ENCODE data around the gene PSAP. TPM values are rescaled to one million over a fixed set of nuclear protein-coding genes. Genes with fewer than 3 reads are reported as not detected.

The PSAP gene
- total RNA-seq, 1 experiment from 2014 or later, result 336 TPM

GRCh38 chr10:71824333-71824732 lies 26.7 kb downstream of the PSAP start:
- Mint-ChIP-seq H3K9me3 (no peaks in the 10 kb centered on the region), H3K4me3 (no peak overlapping the region), H3K4me1 (no peaks in the 10 kb centered on the region), H3K36me3 (ENCODE audit: insufficient read depth in 1 of 3, low read depth in 3 of 3) (peaks cover 43 to 85% (median 83%) of the 10 kb centered on the region in 3 experiments), H3K27me3 (ENCODE audit: low read depth) (no peaks in the 10 kb centered on the region), H3K27ac (peak overlapping the region in 1 of 3 experiments; percentile 16; a peak in 1 of 7 replicates)
- H3K9ac ChIP-seq (ENCODE audit: extremely low read depth, insufficient read length, low read length), result no peak overlapping the region
- no peak overlapping the region for H3K27ac ChIP-seq (ENCODE audit: insufficient read length, low read depth, low read length)
- H2BK15ac ChIP-seq (ENCODE audit: low read depth, low read length), result no peak overlapping the region
- H3K4me1 ChIP-seq (ENCODE audit: insufficient read depth, low read length), result peaks cover 5% of the 10 kb centered on the region; the same call in 1 of the 2 replicates
- H3K4ac ChIP-seq (ENCODE audit: low read depth, low read length), result no peak overlapping the region
- no CpG with 5 or more reads among the region's 3 CpGs for WGBS (ENCODE audit: extremely low coverage, insufficient read length, low lambda C conversion rate)
- H4K5ac ChIP-seq (ENCODE audit: insufficient read length, low read depth, low read length), result no peak overlapping the region
- no peak overlapping the region for H2AFZ ChIP-seq (ENCODE audit: low read length)
- H3K4me2 ChIP-seq (ENCODE audit: insufficient read depth, insufficient read length, low read length), result no peak overlapping the region
- no peaks in the 10 kb centered on the region for H4K20me1 ChIP-seq (ENCODE audit: control insufficient read depth, insufficient read depth, insufficient read length)
- no peak overlapping the region for H2BK5ac ChIP-seq (ENCODE audit: insufficient read length, low read length)
- H3K23ac ChIP-seq (ENCODE audit: insufficient read length, low read depth, low read length), result no peak overlapping the region
- DNase-seq, result no peak
- no peak overlapping the region for H2BK20ac ChIP-seq (ENCODE audit: low read depth, low read length, poor library complexity, severe bottlenecking)
- H3T11ph ChIP-seq (ENCODE audit: low read length), result no peak overlapping the region
- H2BK120ac ChIP-seq (ENCODE audit: low read depth, low read length, poor library complexity, severe bottlenecking), result no peak overlapping the region
- no peak overlapping the region for H2AK5ac ChIP-seq (ENCODE audit: insufficient read length, low read length)
- H4K8ac ChIP-seq (replicated peaks; ENCODE audit: insufficient read length, low read depth, low read length), result no peak overlapping the region
- no peaks in the 10 kb centered on the region for H3K27me3 ChIP-seq (ENCODE audit: insufficient read depth, low read length)
- H3K14ac ChIP-seq (ENCODE audit: insufficient read depth, low read length), result no peak overlapping the region
- no peak overlapping the region for H4K91ac ChIP-seq (ENCODE audit: insufficient read length, low read depth, low read length)
- H3K79me2 ChIP-seq (ENCODE audit: insufficient read depth, low read length), result no peaks in the 10 kb centered on the region
- H2BK12ac ChIP-seq (ENCODE audit: insufficient read length, low read depth, low read length), result no peak overlapping the region
- no peak for TF ChIP-seq CTCF (conservative IDR thresholded peaks at IDR 0.05)
- H3K18ac ChIP-seq (ENCODE audit: insufficient read length, low read depth, low read length), result no peak overlapping the region
- H3K23me2 ChIP-seq (ENCODE audit: insufficient read length, low read depth, low read length, poor library complexity, severe bottlenecking), result no peaks in the 10 kb centered on the region
- H3K9me3 ChIP-seq (ENCODE audit: control insufficient read depth, low read depth, low read length), result no peaks in the 10 kb centered on the region
- no peak overlapping the region for H3K56ac ChIP-seq (ENCODE audit: insufficient read length, low read depth, low read length)
- H3K79me1 ChIP-seq (ENCODE audit: insufficient read depth, low read depth, low read length, poor library complexity, severe bottlenecking), result no peaks in the 10 kb centered on the region

Data from H9 (cell line).